Duodenal mucosa (tissue), 2 donors: ENCODE results near the gene EPS8L3.
"Not testable (repeated sequence)": the region's sequence is repeated elsewhere in the genome, so short reads cannot be mapped to it uniquely, and the experiment has no call there.

Experiments
- H3K27ac ChIP-seq: one replicate; pipeline ENCODE4 v1.7.0; 2013; ENCODE audit warnings: low read depth, low read length
- H3K27me3 ChIP-seq, 2 donors: one replicate each; pipeline ENCODE4 v1.7.0; 2013; ENCODE audit warnings: low read length in 2 of 2, control low read depth in 1 of 2; ENCODE audit not compliant: insufficient read depth in 2 of 2, control insufficient read depth in 1 of 2
- H3K36me3 ChIP-seq, 2 donors: one replicate each; pipeline ENCODE4 v1.7.0; 2013; ENCODE audit warnings: low read length in 2 of 2, control low read depth in 1 of 2; ENCODE audit not compliant: insufficient read depth in 2 of 2, control insufficient read depth in 1 of 2
- H3K4me1 ChIP-seq, 2 donors: one replicate each; pipeline ENCODE4 v1.7.0; 2013; ENCODE audit warnings: low read length in 2 of 2, control low read depth in 1 of 2; ENCODE audit not compliant: insufficient read depth in 2 of 2, control insufficient read depth in 1 of 2
- H3K4me3 ChIP-seq, 2 donors: one replicate each; pipeline ENCODE4 v1.7.0; 2013; ENCODE audit warnings: low read length in 2 of 2, low read depth in 1 of 2
- H3K9ac ChIP-seq, 2 donors: one replicate each; pipeline ENCODE4 v1.7.0; 2013; ENCODE audit warnings: low read length in 2 of 2, low read depth in 1 of 2
- H3K9me3 ChIP-seq, 2 donors: one replicate each; pipeline ENCODE4 v1.7.0; 2013; ENCODE audit warnings: low read length in 2 of 2, control low read depth in 1 of 2; ENCODE audit not compliant: control insufficient read depth in 1 of 2

EPS8L3 gene

DNA sequence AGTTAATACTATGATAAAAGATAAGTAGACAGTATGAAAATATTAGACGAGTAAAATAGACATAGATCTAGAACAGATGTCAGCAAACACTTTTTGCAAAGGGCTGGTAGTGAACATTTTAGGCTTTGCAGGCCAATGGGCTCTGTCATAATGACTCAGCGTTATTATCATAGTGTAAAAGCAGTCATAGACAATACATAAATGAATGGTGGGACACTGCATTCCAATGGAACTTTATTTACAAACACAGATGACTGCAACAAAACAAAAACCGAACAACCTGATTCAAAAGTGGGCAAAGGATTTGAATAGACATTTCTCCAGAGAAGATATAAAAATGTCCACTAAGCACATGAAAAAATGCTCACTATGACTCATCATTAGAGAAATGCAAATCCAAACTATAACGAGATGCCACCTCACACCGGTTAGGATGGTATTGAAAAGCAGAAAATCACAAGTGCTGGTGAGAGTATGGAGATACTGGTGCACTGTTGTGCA is 44.3 kb downstream of the EPS8L3 start:
- Histone ChIP-seq H3K27me3 (no peaks in the 10 kb centered on the region), H3K9ac (no peak overlapping the region), H3K36me3 (no peaks in the 10 kb centered on the region), H3K27ac (no peak overlapping the region), H3K4me1 (no peaks in the 10 kb centered on the region), H3K4me3 (no peak overlapping the region), H3K9me3 (no peaks in the 10 kb centered on the region)

DNA sequence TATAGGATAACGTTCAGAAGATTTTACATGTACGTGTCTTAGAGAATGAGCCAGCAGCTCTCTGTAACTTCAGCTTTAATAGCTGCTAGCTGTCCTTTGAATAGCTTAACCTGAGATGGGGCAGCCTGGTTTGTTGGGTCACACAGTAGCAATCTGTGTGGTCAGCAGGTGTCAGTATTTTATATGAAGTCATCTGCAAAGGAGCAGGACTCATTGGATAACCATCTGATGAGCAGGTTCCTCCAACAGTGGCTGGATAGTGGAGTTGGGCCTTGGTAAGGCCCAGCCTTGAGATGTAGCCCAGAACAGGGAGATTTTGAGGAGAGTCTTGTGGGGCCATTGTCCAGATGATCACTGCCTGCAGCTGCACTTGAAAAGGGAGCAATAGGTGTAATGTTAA is 45.2 kb downstream of the EPS8L3 start:
- no peaks in the 10 kb centered on the region for H3K36me3 ChIP-seq
- H3K4me3 ChIP-seq: no peak overlapping the region
- no peaks in the 10 kb centered on the region for H3K4me1 ChIP-seq
- H3K27me3 ChIP-seq: no peaks in the 10 kb centered on the region
- H3K9me3 ChIP-seq: no peaks in the 10 kb centered on the region
- no peak overlapping the region for H3K27ac ChIP-seq
- H3K9ac ChIP-seq: no peak overlapping the region

DNA sequence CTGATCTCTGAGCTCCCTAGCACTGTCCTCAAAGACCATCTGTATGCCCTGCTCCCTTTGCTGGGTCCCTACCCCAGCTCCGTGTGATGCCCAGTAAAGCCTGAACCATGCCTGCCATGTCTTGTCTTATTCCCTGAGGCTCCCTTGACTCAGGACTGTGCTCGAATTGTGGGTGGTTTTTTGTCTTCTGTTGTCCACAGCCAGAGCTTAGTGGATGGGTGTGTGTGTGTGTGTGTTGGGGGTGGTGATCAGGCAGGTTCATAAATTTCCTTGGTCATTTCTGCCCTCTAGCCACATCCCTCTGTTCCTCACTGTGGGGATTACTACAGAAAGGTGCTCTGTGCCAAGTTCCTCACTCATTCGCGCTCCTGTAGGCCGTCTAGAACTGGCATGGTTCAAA is 46.0 kb downstream of the EPS8L3 start:
- Histone ChIP-seq H3K36me3 (no peaks in the 10 kb centered on the region), H3K27ac (no peak overlapping the region), H3K9me3 (no peaks in the 10 kb centered on the region), H3K4me3 (no peak overlapping the region), H3K27me3 (no peaks in the 10 kb centered on the region), H3K9ac (no peak overlapping the region), H3K4me1 (no peaks in the 10 kb centered on the region)

DNA sequence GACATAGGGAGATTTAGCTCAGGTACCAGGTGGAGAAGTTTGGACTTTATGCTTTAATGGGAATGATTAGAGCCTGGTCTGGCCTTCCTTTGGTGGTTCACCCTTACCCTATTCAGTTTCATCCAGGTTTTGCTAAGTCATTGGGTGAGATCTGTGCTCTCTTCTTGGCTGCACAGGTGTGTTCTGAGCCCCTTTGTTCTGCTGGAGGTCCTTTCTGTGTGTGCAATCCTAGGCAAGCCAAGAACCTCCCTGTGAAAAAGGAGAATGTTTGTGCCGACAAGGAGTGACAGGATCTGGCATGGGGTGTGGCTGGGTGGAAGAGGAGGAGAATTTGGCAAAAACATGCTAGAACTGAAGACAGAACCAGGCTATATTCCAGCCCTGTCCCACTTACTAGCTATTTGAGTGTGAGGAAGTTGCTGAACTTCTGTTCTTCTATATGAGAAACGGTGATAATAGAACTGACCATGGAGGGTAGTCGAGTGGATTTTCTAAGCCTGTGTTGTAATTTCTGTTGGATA is 47.1 kb downstream of the EPS8L3 start:
- Histone ChIP-seq H3K4me3 (no peak overlapping the region), H3K4me1 (no peaks in the 10 kb centered on the region), H3K9ac (no peak overlapping the region), H3K36me3 (no peaks in the 10 kb centered on the region), H3K27ac (no peak overlapping the region), H3K27me3 (no peaks in the 10 kb centered on the region), H3K9me3 (no peaks in the 10 kb centered on the region)

DNA sequence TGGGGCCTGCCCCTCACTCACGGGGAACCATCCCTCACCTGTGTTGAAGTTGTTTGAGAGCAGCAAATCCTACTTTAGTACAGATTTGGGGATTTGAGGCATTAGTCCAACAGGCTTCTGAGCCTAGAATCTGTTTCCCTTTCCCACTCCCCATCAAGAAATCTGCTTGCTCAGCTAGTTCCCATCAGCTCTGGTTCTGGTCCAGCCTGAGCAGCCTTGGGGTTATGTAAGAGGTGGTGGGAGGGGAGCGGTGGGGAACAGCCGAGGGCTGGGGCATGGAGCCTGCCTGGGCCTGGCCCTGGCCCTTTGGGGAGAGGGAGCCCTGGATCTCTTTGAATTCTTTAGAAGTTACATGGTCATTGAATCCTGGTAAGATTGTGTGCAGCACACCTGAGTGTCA is 47.6 kb downstream of the EPS8L3 start:
- H3K27me3 ChIP-seq: no peaks in the 10 kb centered on the region
- no peaks in the 10 kb centered on the region for H3K4me1 ChIP-seq
- H3K36me3 ChIP-seq: no peaks in the 10 kb centered on the region
- no peaks in the 10 kb centered on the region for H3K9me3 ChIP-seq
- H3K9ac ChIP-seq: no peak overlapping the region
- no peak overlapping the region for H3K4me3 ChIP-seq
- no peak overlapping the region for H3K27ac ChIP-seq

DNA sequence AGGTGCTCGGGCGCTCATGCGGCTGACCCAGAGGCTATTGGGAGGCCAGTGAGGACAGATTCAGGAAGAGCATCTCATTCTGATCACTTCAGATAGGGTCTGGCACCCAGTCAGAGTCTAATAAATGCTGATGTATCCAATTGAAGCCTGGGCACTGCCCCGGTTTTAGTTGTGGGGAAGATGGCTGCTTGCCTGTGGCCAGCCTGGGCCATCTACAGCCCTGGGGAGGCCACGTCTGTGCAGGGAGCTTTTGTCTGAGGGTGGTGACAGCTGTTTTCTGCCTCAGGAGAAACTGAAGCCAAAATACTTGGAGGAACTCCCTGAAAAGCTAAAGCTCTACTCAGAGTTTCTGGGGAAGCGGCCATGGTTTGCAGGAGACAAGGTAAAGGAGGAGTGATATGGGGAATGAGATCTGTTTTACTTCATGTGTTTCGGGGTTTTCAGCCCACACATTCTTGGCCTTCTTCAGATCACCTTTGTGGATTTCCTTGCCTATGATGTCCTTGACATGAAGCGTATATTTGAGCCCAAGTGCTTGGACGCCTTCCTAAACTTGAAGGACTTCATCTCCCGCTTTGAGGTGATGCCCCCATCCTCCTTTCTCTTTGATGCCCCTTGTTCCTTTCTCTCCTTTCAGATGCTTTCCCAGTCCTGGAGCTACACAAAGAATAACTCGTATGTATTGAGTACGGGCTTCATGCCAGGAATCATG is 48.9 kb downstream of the EPS8L3 start:
- H3K27me3 ChIP-seq: no peaks in the 10 kb centered on the region
- H3K9ac ChIP-seq: no peak overlapping the region
- H3K36me3 ChIP-seq: no peaks in the 10 kb centered on the region
- H3K9me3 ChIP-seq: no peaks in the 10 kb centered on the region
- H3K4me1 ChIP-seq: no peaks in the 10 kb centered on the region
- H3K27ac ChIP-seq: no peak overlapping the region
- H3K4me3 ChIP-seq: no peak overlapping the region

DNA sequence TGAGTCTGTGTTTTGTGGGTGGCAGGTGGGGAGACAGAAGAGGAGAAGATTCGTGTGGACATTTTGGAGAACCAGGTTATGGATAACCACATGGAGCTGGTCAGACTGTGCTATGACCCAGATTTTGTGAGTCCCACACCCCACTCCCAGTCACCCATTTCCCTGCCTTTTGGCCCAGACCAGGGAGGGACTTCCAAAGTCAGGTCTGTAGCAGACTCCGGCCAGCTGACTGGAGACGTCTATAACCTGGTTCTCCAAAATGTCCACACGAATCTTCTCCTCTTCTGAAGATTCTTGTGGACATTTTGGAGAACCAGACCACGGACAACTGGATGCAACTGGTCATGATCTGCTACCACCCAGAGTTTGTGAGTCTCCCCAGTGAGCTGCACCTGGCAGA is 50.1 kb downstream of the EPS8L3 start:
- H3K4me1 ChIP-seq: no peaks in the 10 kb centered on the region
- no peaks in the 10 kb centered on the region for H3K36me3 ChIP-seq
- H3K27ac ChIP-seq: no peak overlapping the region
- no peak overlapping the region for H3K4me3 ChIP-seq
- peaks cover 0 to 6% of the 10 kb centered on the region in 2 donors for H3K9me3 ChIP-seq
- no peaks in the 10 kb centered on the region for H3K27me3 ChIP-seq
- no peak overlapping the region for H3K9ac ChIP-seq

DNA sequence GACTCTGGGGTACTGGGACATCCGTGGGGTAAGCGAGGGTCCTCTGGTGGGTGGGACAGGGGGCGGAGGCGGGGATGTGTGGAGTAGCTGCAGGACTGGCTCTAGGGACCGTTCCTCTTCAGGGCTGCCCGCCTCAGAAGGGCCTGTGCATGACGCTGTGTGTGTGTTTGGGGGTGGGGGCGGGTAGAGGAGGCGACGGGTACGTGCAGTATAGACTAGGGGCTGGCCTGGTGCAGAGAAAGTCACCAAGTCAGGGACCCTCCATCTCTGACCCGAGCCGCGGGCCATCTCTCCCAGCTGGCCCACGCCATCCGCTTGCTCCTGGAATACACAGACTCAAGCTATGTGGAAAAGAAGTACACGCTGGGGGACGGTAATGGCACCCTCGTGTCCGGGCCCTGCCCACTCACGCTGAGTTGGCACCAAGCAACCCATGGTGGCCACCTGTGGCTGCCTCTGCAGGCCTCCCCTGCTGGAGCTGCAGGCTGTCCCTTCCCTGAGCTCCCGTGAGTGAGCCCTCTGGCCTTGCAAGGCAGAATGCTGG is 51.3 kb downstream of the EPS8L3 start:
- Histone ChIP-seq H3K27ac (no peak overlapping the region), H3K4me3 (peak overlapping the region; percentile 8 to 28), H3K27me3 (no peaks in the 10 kb centered on the region), H3K9me3 (peaks cover 4 to 6% of the 10 kb centered on the region in 2 donors), H3K4me1 (no peaks in the 10 kb centered on the region), H3K9ac (no peak overlapping the region), H3K36me3 (no peaks in the 10 kb centered on the region)

DNA sequence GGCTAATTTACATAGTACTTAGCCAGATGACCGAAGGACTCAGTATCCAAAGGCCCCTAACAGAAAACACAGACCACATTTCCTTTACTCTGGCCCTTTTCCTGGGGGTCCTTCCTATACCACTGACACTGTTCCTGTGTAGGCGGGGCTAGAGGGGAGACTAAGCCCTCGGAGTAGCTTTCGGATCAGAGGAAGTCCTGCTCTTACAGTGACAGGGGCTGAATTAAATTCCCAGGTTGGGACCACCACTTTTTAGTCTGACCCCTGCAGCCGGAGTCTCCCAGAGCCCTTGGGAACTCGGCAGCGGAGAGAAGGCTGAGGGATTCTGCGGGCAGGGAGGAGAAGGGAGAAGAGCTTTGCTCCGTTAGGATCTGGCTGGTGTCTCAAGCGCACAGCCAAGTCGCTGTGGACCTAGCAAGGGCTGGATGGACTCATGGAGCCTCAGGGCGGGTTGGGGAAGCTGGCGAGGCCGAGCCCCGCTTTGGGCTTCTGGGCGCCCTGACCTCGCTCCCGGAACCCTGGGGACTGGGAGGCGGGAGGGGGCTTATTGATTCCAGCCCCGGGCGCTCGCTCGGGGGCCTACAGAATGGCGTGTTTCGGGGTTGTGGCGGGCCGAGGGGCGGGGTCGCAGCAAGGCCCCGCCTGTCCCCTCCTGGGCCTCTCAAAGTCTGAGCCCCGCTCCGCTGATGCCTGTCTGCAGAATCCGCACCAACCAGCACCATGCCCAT is 52.0 kb downstream of the EPS8L3 start, which contains the start of gene GSTM5:
GSTM5 (plus strand) TSS at position 659 of the 728 bp plus-strand sequence; CDS start at position 721, 62 bp downstream.
- not testable (repeated sequence) for H3K9ac ChIP-seq, H3K27me3 ChIP-seq, H3K27ac ChIP-seq, H3K36me3 ChIP-seq, H3K4me1 ChIP-seq, H3K9me3 ChIP-seq
- H3K4me3 ChIP-seq: peak within 1 kb of the TSS; percentile 8 to 28

DNA sequence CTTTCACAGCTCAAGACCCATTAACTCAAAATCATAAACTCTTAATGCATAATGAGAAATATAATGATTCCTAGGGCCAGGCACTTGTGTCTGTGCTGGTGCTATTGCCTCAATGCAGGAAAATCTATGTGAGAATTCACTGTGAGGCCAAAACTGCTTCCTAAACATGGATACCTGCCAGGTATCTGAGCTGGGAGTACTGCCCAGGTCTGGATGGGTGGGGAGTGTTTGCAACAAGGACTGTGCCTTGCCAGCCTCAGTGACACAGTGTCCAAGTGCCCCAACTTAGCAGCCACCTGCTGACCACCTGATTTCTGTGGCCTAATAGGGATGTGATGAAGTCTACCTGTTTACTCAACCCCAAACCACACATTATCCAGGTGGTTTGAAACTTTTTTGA is 53.9 kb downstream of the EPS8L3 start:
- H3K9me3 ChIP-seq, H3K9ac ChIP-seq, H3K36me3 ChIP-seq, H3K27me3 ChIP-seq, H3K4me1 ChIP-seq, H3K27ac ChIP-seq, H3K4me3 ChIP-seq: not testable (repeated sequence)
